Measurements from ENCODE around the gene BTG4.

DNA sequence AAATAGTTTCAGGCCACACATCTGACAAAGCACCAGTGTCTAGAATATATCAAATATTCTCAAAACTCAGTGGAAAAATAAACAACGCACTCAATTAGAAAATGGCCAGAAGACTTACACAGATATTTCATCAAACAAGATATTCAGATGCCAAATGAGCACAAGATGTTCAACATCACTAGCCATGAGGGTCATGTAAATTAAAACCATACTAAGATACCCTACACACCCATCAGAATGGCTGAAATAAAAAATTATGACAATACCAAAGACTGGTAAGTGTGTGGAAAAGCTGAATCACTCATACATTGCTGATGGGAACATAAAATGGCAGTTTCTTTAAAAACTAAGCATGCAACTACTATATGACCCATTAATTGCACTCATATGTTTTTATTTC, 21.7 kb downstream of the BTG4 start:
- TF ChIP-seq SIRT6 (IDR thresholded peaks at IDR 0.05; ENCODE audit: low read length) (no peak), BRCA1 (IDR thresholded peaks at IDR 0.05; ENCODE audit: low read depth, low read length) (no peak), SP1 (IDR thresholded peaks at IDR 0.05; ENCODE audit: low read depth, low read length) (no peak), TBP (IDR thresholded peaks at IDR 0.05; ENCODE audit: low read depth, low read length) (no peak), TAF1 (IDR thresholded peaks at IDR 0.05; ENCODE audit: low read depth, low read length) (no peak), KDM1A (IDR thresholded peaks at IDR 0.05; ENCODE audit: borderline replicate concordance, low read length) (no peak)
- TF ChIP-seq, protein P1, sequence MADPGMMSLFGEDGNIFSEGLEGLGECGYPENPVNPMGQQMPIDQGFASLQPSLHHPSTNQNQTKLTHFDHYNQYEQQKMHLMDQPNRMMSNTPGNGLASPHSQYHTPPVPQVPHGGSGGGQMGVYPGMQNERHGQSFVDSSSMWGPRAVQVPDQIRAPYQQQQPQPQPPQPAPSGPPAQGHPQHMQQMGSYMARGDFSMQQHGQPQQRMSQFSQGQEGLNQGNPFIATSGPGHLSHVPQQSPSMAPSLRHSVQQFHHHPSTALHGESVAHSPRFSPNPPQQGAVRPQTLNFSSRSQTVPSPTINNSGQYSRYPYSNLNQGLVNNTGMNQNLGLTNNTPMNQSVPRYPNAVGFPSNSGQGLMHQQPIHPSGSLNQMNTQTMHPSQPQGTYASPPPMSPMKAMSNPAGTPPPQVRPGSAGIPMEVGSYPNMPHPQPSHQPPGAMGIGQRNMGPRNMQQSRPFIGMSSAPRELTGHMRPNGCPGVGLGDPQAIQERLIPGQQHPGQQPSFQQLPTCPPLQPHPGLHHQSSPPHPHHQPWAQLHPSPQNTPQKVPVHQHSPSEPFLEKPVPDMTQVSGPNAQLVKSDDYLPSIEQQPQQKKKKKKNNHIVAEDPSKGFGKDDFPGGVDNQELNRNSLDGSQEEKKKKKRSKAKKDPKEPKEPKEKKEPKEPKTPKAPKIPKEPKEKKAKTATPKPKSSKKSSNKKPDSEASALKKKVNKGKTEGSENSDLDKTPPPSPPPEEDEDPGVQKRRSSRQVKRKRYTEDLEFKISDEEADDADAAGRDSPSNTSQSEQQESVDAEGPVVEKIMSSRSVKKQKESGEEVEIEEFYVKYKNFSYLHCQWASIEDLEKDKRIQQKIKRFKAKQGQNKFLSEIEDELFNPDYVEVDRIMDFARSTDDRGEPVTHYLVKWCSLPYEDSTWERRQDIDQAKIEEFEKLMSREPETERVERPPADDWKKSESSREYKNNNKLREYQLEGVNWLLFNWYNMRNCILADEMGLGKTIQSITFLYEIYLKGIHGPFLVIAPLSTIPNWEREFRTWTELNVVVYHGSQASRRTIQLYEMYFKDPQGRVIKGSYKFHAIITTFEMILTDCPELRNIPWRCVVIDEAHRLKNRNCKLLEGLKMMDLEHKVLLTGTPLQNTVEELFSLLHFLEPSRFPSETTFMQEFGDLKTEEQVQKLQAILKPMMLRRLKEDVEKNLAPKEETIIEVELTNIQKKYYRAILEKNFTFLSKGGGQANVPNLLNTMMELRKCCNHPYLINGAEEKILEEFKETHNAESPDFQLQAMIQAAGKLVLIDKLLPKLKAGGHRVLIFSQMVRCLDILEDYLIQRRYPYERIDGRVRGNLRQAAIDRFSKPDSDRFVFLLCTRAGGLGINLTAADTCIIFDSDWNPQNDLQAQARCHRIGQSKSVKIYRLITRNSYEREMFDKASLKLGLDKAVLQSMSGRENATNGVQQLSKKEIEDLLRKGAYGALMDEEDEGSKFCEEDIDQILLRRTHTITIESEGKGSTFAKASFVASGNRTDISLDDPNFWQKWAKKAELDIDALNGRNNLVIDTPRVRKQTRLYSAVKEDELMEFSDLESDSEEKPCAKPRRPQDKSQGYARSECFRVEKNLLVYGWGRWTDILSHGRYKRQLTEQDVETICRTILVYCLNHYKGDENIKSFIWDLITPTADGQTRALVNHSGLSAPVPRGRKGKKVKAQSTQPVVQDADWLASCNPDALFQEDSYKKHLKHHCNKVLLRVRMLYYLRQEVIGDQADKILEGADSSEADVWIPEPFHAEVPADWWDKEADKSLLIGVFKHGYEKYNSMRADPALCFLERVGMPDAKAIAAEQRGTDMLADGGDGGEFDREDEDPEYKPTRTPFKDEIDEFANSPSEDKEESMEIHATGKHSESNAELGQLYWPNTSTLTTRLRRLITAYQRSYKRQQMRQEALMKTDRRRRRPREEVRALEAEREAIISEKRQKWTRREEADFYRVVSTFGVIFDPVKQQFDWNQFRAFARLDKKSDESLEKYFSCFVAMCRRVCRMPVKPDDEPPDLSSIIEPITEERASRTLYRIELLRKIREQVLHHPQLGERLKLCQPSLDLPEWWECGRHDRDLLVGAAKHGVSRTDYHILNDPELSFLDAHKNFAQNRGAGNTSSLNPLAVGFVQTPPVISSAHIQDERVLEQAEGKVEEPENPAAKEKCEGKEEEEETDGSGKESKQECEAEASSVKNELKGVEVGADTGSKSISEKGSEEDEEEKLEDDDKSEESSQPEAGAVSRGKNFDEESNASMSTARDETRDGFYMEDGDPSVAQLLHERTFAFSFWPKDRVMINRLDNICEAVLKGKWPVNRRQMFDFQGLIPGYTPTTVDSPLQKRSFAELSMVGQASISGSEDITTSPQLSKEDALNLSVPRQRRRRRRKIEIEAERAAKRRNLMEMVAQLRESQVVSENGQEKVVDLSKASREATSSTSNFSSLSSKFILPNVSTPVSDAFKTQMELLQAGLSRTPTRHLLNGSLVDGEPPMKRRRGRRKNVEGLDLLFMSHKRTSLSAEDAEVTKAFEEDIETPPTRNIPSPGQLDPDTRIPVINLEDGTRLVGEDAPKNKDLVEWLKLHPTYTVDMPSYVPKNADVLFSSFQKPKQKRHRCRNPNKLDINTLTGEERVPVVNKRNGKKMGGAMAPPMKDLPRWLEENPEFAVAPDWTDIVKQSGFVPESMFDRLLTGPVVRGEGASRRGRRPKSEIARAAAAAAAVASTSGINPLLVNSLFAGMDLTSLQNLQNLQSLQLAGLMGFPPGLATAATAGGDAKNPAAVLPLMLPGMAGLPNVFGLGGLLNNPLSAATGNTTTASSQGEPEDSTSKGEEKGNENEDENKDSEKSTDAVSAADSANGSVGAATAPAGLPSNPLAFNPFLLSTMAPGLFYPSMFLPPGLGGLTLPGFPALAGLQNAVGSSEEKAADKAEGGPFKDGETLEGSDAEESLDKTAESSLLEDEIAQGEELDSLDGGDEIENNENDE (IDR thresholded peaks at IDR 0.05; ENCODE audit: insufficient replicate concordance, low read length) = no peak
- TF ChIP-seq, protein P2, sequence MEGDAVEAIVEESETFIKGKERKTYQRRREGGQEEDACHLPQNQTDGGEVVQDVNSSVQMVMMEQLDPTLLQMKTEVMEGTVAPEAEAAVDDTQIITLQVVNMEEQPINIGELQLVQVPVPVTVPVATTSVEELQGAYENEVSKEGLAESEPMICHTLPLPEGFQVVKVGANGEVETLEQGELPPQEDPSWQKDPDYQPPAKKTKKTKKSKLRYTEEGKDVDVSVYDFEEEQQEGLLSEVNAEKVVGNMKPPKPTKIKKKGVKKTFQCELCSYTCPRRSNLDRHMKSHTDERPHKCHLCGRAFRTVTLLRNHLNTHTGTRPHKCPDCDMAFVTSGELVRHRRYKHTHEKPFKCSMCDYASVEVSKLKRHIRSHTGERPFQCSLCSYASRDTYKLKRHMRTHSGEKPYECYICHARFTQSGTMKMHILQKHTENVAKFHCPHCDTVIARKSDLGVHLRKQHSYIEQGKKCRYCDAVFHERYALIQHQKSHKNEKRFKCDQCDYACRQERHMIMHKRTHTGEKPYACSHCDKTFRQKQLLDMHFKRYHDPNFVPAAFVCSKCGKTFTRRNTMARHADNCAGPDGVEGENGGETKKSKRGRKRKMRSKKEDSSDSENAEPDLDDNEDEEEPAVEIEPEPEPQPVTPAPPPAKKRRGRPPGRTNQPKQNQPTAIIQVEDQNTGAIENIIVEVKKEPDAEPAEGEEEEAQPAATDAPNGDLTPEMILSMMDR (IDR thresholded peaks at IDR 0.05; ENCODE audit: control extremely low read depth in 1 of 3, insufficient read depth in 1 of 3, low read depth in 1 of 3, low read length in 3 of 3) = no peak

Data from H1 (cell line).